ENCODE results near the gene GNPDA2. TPM values are rescaled to one million over a fixed set of nuclear protein-coding genes. Genes with fewer than 3 reads are reported as not detected.

The GNPDA2 gene
- total RNA-seq, 3 donors from 2014 or later: 7.3 to 12.7 (median 8.9) TPM

- no peaks in the 10 kb centered on the region for H3K36me3 ChIP-seq (ENCODE audit: low read depth)
- H3K4me1 ChIP-seq (ENCODE audit: low read depth): no peaks in the 10 kb centered on the region
- H3K4me3 ChIP-seq: no peak overlapping the region
- no peaks in the 10 kb centered on the region for H3K9me3 ChIP-seq
- intact Hi-C loops (cut with DNase I, micrococcal nuclease): no loop called here
- no peak for DNase-seq
- no peak for TF ChIP-seq CTCF (IDR thresholded peaks at IDR 0.05)
- no peak for ATAC-seq
These were observed 64.3 kb downstream of the GNPDA2 start for GRCh38 chr4:44661940-44662622.

- Histone ChIP-seq H3K4me1 (ENCODE audit: low read depth) (no peaks in the 10 kb centered on the region), H3K4me3 (no peak overlapping the region), H3K36me3 (ENCODE audit: low read depth) (no peaks in the 10 kb centered on the region), H3K9me3 (no peaks in the 10 kb centered on the region)
- no peak for TF ChIP-seq CTCF (IDR thresholded peaks at IDR 0.05)
- no peak for ATAC-seq
- intact Hi-C loops (cut with DNase I, micrococcal nuclease): no loop called here
- DNase-seq: no peak
These were observed 66.0 kb downstream of the GNPDA2 start for GRCh38 chr4:44660396-44660795.

- intact Hi-C loops (cut with DNase I, micrococcal nuclease): no loop called here
- Histone ChIP-seq H3K36me3 (ENCODE audit: low read depth) (no peaks in the 10 kb centered on the region), H3K4me1 (ENCODE audit: low read depth) (no peaks in the 10 kb centered on the region), H3K4me3 (no peak overlapping the region), H3K9me3 (no peaks in the 10 kb centered on the region)
- no peak for DNase-seq
- no peak for TF ChIP-seq CTCF (IDR thresholded peaks at IDR 0.05)
- ATAC-seq: no peak
These were observed 74.4 kb downstream of the GNPDA2 start for GRCh38 chr4:44652002-44652401.

Other genes with a start within 250 kb of the GNPDA2 start
- gene YIPF7, start 74.9 kb downstream of the GNPDA2 start, total RNA-seq: not detected
- gene GUF1, start 48.1 kb downstream of the GNPDA2 start, total RNA-seq: 10 to 100 TPM; 17.8 to 21.7 (median 21.4) TPM